NB4 (cell line): ENCODE measurements around the gene RESP18.

ENCODE experiments used
- DNase-seq: peaks from one replicate; pipeline ENCODE4 v3.0.0; 2010; ENCODE audit warnings: low read depth
- H3K4me3 ChIP-seq: one replicate; pipeline ENCODE4 v1.5.1; 2011; ENCODE audit warnings: mild to moderate bottlenecking, low read depth, low read length, moderate library complexity
- CTCF ChIP-seq: IDR thresholded peaks from one replicate; pipeline ENCODE4 v1.5.1; 2012; ENCODE audit warnings: low read depth, low read length
- MAX ChIP-seq: IDR thresholded peaks from 2 replicates; pipeline ENCODE4 v1.6.1; 2011; ENCODE audit warnings: low read depth, low read length
- MYC ChIP-seq: IDR thresholded peaks from 2 replicates; pipeline ENCODE4 v1.6.1; 2011; ENCODE audit warnings: low read depth, low read length
- POLR2A ChIP-seq: IDR thresholded peaks from 2 replicates; pipeline ENCODE4 v1.6.1; 2011; ENCODE audit warnings: mild to moderate bottlenecking; ENCODE audit not compliant: insufficient read length; ENCODE audit errors: extremely low read depth

The RESP18 gene

DNA sequence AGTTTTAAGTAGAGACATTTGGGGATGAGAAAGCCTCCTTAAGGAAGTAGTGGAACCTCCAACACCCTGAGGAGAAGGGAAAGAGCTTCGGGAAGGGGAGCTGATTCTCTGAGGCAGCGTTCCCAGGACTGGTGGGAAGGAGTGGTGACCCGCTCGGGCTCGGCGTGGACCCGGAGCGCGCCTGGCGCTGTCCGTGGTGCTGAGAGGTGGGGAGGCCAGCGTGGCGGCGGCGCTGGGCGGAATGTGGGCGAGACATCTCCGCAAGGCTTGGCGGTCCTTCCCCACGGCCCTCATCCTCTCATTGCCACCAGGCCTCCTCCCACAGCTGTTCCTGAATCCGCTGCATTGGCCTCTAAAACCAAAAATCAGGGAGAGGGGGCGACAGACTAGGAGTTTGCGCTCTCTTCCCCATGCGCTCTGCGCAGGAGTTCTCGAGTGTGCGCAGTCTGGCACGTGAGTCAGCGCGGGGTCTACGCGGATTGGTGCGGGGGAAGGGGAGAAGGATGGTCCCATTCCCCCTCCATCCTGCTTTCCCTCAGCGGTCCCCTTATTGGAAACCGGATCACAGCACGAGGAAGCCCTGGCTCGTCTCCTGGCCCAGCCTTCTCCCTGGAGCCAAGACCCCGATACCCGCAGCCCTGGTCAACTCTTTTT lies 857 bp downstream of the RESP18 start:
- no peak for DNase-seq
- no peak overlapping the region for H3K4me3 ChIP-seq
- TF ChIP-seq MAX, result no peak
- no peak for TF ChIP-seq CTCF
- no peak for TF ChIP-seq POLR2A
- no peak for TF ChIP-seq MYC

DNA sequence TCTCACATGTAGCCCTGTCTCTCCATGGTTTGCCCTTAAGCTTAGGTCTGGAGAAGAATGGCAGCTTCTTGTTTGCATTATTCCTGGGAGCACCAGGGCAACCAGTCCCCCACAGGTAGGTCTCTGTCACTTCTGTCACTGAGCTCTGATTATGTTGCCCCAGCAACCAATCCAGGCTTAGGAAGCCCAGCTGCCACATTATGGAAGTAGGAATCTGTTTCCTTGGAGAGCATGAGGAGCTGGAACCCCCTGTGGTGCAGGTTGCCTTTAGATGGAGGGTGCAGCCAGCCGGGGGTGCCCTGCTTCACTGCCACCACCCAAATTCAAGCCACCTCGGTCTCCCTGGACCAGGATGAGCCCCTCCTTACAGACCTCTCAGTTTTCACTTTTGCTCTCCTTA lies 4.8 kb downstream of the RESP18 start:
- no peak for DNase-seq
- H3K4me3 ChIP-seq, result no peak overlapping the region
- TF ChIP-seq CTCF (no peak), POLR2A (no peak), MAX (no peak), MYC (no peak)

DNA sequence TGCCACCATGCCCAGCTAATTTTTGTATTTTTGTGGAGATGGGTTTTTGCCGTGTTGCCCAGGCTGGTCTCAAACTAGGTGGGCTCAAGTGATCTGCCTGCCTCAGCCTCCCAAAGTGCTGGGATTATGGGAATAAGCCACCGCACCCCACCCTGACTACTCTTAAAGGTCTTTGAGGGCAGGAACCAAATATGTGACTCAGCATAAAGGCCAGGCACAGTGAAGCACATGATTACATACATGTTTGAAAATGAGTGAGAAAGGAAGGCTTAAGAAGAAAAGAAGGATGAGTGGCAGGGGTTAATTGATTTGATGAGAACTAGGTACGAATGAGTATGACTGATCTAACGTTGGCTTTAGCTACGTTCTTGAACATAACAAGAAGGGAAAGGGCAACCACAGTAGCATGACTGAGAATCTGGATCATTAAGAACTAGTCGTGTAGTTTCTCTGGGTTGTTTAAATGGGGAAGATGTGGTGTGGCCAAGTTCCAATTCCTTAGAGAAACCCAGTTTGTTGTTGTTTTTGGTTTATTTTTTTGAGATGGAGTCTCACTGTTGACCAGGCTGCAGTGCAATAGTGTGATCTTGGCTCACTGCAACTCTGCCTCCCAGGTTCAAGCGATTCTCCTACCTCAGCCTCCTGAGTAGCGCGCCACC lies 6.8 kb downstream of the RESP18 start:
- H3K4me3 ChIP-seq, result no peak overlapping the region
- DNase-seq, result no peak
- no peak for TF ChIP-seq CTCF
- no peak for TF ChIP-seq POLR2A
- no peak for TF ChIP-seq MAX
- TF ChIP-seq MYC, result no peak

DNA sequence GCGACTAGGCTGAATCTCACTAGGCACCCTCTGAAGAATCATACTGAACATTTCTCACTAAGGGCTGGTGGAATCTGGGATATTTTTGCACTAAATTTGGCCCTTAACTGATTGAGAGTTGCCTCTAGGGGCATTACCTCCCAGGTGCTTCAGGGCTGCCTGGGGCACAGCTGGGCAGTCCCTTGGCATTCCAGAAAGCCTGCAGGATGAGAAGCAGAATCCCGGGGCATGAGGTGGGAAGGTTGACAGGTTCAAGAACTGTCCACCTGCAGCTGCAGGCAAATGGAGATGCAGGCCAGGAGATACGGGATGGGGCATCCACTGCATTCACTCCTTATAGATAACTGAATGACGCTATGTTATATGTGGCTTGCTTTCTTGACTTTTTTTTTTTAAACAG lies 7.4 kb downstream of the RESP18 start:
- H3K4me3 ChIP-seq, result no peak overlapping the region
- no peak for TF ChIP-seq CTCF
- no peak for TF ChIP-seq MYC
- no peak for TF ChIP-seq MAX
- TF ChIP-seq POLR2A, result no peak
- DNase-seq, result no peak

DNA sequence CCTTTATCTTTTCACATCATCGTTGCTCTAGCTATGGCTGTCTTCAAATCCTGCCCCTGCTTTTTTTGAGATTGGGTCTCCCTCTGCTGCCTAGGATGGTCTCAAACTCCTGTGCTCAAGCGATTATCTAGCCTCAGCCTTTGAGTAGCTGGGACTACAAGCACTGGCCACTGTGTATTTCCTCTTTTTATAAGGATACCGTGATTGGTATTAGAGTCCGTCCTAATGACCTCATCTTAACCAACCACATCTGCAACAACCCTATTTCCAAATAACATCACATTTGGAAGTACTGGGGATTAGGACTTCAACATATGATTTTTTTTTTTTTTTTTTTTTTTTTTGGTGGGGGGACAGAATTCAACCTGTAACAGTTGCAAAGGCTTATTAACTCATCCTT lies 9.1 kb downstream of the RESP18 start:
- no peak for TF ChIP-seq CTCF
- TF ChIP-seq POLR2A, result no peak
- TF ChIP-seq MAX, result no peak
- no peak for TF ChIP-seq MYC

More for the DNA sequence above, 9.1 kb downstream of the RESP18 start:
- no peak overlapping the region for H3K4me3 ChIP-seq
- DNase-seq, result no peak
